ENCODE data around the gene P3R3URF.

GRCh38 chr1:46131093-46131492 is 45.2 kb downstream of the P3R3URF start:
- no peak for TF ChIP-seq EZH2phosphoT487 (conservative IDR thresholded peaks at IDR 0.05; ENCODE audit: low read length)
- no peak for TF ChIP-seq CTCF (IDR thresholded peaks at IDR 0.05; ENCODE audit: insufficient read depth, low read length, poor library complexity, severe bottlenecking)
